Activated CD8-positive, alpha-beta T cell treated with anti-CD3 and anti-CD28 coated beads for 36 hours (primary cell): ENCODE measurements around the gene NABP1. TPM values are rescaled to one million over a fixed set of nuclear protein-coding genes. Genes with fewer than 3 reads are reported as not detected.

Experiments
- ATAC-seq: fragments of 200-7000 bp; cut with Tn5 transposase; one replicate; pipeline ENCODE4 v1.10.0; 2021; ENCODE audit warnings: mild to moderate bottlenecking, moderate library complexity
- CTCF ChIA-PET: fragments of 350-600 bp; sonication (Branson Sonifier 250); formaldehyde crosslinking; loops from one replicate; lab custom pipeline; 2021; ENCODE audit warnings: antibody characterized with exemption; lab: Charles Lee
- POLR2A ChIA-PET: fragments of 350-600 bp; sonication (Branson Sonifier 250); formaldehyde crosslinking; loops from one replicate; lab custom pipeline; 2021; ENCODE audit warnings: antibody characterized with exemption; lab: Charles Lee
- DNase-seq: peaks from one replicate; pipeline ENCODE4 v3.0.0-alpha.2; 2020
- H3K27ac Mint-ChIP-seq: one replicate; pipeline ENCODE4 v1.8.0; 2021; ENCODE audit warnings: mild to moderate bottlenecking, mixed read lengths
- H3K27me3 Mint-ChIP-seq: one replicate; pipeline ENCODE4 v1.8.0; 2021; ENCODE audit warnings: mixed read lengths
- H3K36me3 Mint-ChIP-seq: one replicate; pipeline ENCODE4 v1.8.0; 2021; ENCODE audit warnings: low read depth, mixed read lengths
- H3K4me1 Mint-ChIP-seq: one replicate; pipeline ENCODE4 v1.8.0; 2021; ENCODE audit warnings: low read depth, mixed read lengths
- H3K4me3 Mint-ChIP-seq: one replicate; pipeline ENCODE4 v1.8.0; 2021; ENCODE audit warnings: mild to moderate bottlenecking, moderate library complexity, mixed read lengths
- H3K9me3 Mint-ChIP-seq: one replicate; pipeline ENCODE4 v1.8.0; 2021; ENCODE audit warnings: mixed read lengths
- intact Hi-C: fragments of 100-400 bp; cut with micrococcal nuclease; formaldehyde crosslinking; loops from one replicate; pipeline ENCODE4 v1.10.0; 2022
- total RNA-seq, 2 experiments: library from RNA; stranded (reverse); gene quantifications; one replicate each; pipeline ENCODE4 v1.2.3, GENCODE V29; 2021
- TF ChIP-seq, protein P1 (sequence below): fragments of 200-600 bp; IDR thresholded peaks from one replicate; pipeline ENCODE4 v1.8.0; 2022; ENCODE audit warnings: antibody characterized with exemption, mild to moderate bottlenecking

Gene NABP1
- total RNA-seq, 2 experiments from 2014 or later = 30.5 to 31.7 TPM

DNA sequence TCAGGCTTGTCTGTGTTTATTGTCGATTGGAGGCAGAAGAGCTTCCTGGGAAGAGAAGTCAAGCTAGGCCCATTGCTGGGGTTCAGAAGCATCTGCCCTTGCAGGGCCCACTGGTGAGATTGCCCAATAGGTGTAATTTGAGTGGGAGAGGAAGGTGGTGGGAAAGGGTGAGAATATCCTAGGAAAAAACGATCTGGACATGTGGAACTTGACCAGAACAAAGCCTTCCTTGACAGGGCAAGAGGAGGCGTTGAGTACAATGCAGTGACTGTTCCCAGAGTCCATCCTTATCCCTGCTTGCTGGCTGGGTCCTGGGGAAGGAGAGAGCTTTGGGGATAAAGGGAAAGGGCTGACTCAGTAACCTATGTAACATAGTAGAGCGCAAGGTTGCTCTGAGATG lies 27.1 kb downstream of the NABP1 start:
- no peaks in the 10 kb centered on the region for H3K27me3 Mint-ChIP-seq
- POLR2A ChIA-PET = no interaction called here
- ATAC-seq = no peak
- no peaks in the 10 kb centered on the region for H3K9me3 Mint-ChIP-seq
- H3K27ac Mint-ChIP-seq = no peak overlapping the region
- CTCF ChIA-PET = interaction anchor here (1.2 kb wide), 1 partner anchor 165 kb away, joined by 4 read pairs; no protein-coding TSS in a partner anchor
- TF ChIP-seq, protein P1, sequence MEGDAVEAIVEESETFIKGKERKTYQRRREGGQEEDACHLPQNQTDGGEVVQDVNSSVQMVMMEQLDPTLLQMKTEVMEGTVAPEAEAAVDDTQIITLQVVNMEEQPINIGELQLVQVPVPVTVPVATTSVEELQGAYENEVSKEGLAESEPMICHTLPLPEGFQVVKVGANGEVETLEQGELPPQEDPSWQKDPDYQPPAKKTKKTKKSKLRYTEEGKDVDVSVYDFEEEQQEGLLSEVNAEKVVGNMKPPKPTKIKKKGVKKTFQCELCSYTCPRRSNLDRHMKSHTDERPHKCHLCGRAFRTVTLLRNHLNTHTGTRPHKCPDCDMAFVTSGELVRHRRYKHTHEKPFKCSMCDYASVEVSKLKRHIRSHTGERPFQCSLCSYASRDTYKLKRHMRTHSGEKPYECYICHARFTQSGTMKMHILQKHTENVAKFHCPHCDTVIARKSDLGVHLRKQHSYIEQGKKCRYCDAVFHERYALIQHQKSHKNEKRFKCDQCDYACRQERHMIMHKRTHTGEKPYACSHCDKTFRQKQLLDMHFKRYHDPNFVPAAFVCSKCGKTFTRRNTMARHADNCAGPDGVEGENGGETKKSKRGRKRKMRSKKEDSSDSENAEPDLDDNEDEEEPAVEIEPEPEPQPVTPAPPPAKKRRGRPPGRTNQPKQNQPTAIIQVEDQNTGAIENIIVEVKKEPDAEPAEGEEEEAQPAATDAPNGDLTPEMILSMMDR = no peak
- H3K4me3 Mint-ChIP-seq = no peak overlapping the region
- no peaks in the 10 kb centered on the region for H3K4me1 Mint-ChIP-seq
- H3K36me3 Mint-ChIP-seq = peaks cover 6% of the 10 kb centered on the region
- no peak for DNase-seq
- intact Hi-C loops = no loop called here

DNA sequence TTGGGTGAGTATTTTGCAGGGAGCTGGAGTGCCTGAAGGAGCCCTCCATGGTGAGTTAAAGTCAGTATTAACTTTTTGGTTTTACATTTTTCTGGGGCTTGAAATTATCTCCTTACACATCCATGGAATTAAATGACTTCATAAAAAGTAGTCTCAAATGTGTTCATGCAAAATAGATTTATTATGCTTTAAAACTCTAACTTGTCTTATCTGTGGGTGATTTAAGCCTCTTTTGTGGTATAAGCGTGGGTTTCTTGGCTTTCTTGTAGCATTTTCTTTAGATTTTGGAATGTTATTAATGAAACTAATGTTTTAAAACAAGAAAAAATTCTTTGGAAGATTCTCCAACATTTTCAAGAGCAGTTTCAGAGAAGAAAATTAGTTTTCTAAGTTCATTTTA lies 27.8 kb downstream of the NABP1 start:
- CTCF ChIA-PET = interaction anchor here (1.2 to 2.8 kb wide), 2 partner anchors 139 to 166 kb away, joined by 4 to 11 read pairs; no protein-coding TSS in a partner anchor
- POLR2A ChIA-PET = no interaction called here
- Mint-ChIP-seq H3K27me3 (no peaks in the 10 kb centered on the region), H3K36me3 (peaks cover 6% of the 10 kb centered on the region), H3K9me3 (no peaks in the 10 kb centered on the region), H3K4me1 (no peaks in the 10 kb centered on the region), H3K4me3 (no peak overlapping the region), H3K27ac (no peak overlapping the region)
- intact Hi-C loops = no loop called here
- DNase-seq = no peak
- TF ChIP-seq, protein P1 = no peak
- no peak for ATAC-seq

DNA sequence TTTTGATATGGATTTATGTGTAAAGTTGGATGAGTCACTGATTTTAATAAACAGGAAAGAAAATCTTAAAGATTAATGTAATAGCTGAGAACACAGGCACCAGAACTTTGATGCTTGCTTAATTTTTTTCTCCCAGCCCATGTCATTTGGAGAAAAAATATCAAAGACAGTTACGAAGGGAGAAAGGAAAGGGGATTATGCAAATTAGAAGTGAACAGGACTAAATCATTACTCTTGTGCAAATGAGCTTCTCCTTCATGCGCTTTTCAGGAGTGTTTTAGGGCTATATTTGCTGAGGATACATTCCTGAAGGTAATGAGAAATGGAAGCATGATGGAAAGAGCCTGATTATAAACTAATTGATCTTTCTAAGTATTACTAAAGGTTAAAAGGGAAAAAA lies 28.9 kb downstream of the NABP1 start:
- intact Hi-C loops = no loop called here
- DNase-seq = no peak
- TF ChIP-seq, protein P1 = no peak
- no peak overlapping the region for H3K27ac Mint-ChIP-seq
- POLR2A ChIA-PET = no interaction called here
- H3K27me3 Mint-ChIP-seq = no peaks in the 10 kb centered on the region
- H3K4me1 Mint-ChIP-seq = no peaks in the 10 kb centered on the region
- no peak for ATAC-seq
- H3K36me3 Mint-ChIP-seq = peaks cover 6% of the 10 kb centered on the region
- no peaks in the 10 kb centered on the region for H3K9me3 Mint-ChIP-seq
- CTCF ChIA-PET = interaction anchor here (1.0 to 2.8 kb wide), 5 partner anchors 15 to 456 kb away, joined by 3 to 11 read pairs (median 3); no protein-coding TSS in a partner anchor
- H3K4me3 Mint-ChIP-seq = no peak overlapping the region

DNA sequence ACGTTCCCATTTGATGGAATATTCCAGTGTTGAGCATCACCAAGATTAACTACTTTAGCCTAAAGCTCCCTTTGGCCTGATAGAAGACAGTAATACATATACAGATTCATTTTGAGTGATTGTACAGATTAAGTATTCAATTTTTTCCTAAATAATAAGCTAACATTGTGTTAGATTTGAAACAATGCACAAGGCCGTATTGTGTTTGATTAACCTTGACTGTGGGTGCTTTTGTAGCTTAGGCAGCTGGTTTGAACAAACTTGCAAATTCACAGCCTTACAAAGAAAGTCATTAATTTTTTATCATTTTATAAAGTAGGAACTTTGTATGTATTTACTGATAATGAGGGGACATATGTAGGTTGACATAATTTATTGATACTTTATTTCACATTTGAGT lies 29.6 kb downstream of the NABP1 start:
- H3K36me3 Mint-ChIP-seq = peaks cover 6% of the 10 kb centered on the region
- H3K9me3 Mint-ChIP-seq = no peaks in the 10 kb centered on the region
- no peak for DNase-seq
- intact Hi-C loops = no loop called here
- ATAC-seq = no peak
- no peaks in the 10 kb centered on the region for H3K4me1 Mint-ChIP-seq
- H3K27ac Mint-ChIP-seq = no peak overlapping the region
- POLR2A ChIA-PET = no interaction called here
- no peak overlapping the region for H3K4me3 Mint-ChIP-seq
- TF ChIP-seq, protein P1 = no peak
- CTCF ChIA-PET = interaction anchor here (1.0 to 2.8 kb wide), 6 partner anchors 12 to 455 kb away, joined by 3 to 11 read pairs (median 4); no protein-coding TSS in a partner anchor
- no peaks in the 10 kb centered on the region for H3K27me3 Mint-ChIP-seq

DNA sequence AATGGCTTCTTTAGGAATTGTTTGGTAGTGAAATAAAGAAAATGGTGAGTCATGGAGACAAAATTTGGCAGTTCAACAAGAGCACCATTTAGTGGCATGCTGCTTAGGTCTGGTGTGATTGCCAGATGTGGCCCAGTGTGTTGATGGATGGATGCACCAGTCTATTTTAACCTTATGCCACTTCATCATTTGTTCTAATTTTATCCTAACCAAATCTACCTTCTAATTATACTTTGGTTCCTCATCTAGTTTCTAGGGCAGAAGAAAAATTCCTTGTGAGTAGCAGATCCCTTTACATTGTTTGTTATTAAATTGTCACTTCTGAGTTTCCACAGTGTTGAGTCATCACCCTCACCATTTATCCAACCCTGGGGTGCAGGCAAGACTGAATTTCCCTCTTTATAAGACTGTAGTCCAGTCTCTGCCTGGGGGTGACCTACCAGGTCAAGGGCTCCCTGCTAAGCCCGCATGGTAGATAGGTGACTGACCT lies 32.5 kb downstream of the NABP1 start:
- no peak overlapping the region for H3K4me3 Mint-ChIP-seq
- POLR2A ChIA-PET = no interaction called here

More for the DNA sequence above, 32.5 kb downstream of the NABP1 start:
- peaks cover 2% of the 10 kb centered on the region for H3K36me3 Mint-ChIP-seq
- intact Hi-C loops = no loop called here
- H3K9me3 Mint-ChIP-seq = no peaks in the 10 kb centered on the region
- ATAC-seq = no peak
- no peak for DNase-seq
- CTCF ChIA-PET = interaction anchor here (1.3 to 1.4 kb wide), 2 partner anchors 24 to 48 kb away, joined by 3 read pairs; no protein-coding TSS in a partner anchor
- no peaks in the 10 kb centered on the region for H3K27me3 Mint-ChIP-seq
- TF ChIP-seq, protein P1 = no peak
- no peak overlapping the region for H3K27ac Mint-ChIP-seq
- no peaks in the 10 kb centered on the region for H3K4me1 Mint-ChIP-seq
